TTC549 (cell line): ENCODE data around the gene AOPEP.

Source experiments
- FAIRE-seq: peaks from 2 replicates; lab custom pipeline; 2012; peaks lifted over from hg19 to GRCh38; lab: Jason Lieb, UNC

The AOPEP gene

GRCh38 chr9:94995048-94995693 lies 268.7 kb downstream of the AOPEP start:
- no peak for FAIRE-seq

GRCh38 chr9:94996641-94997040 lies 270.1 kb downstream of the AOPEP start:
- no peak for FAIRE-seq

GRCh38 chr9:94997727-94998126 lies 271.2 kb downstream of the AOPEP start:
- FAIRE-seq, result no peak

GRCh38 chr9:94999832-95000231 lies 273.3 kb downstream of the AOPEP start:
- FAIRE-seq, result no peak

GRCh38 chr9:95000821-95001220 lies 274.3 kb downstream of the AOPEP start:
- no peak for FAIRE-seq

- no peak for FAIRE-seq
Observed at GRCh38 chr9:95001720-95002119, 275.2 kb downstream of the AOPEP start.

GRCh38 chr9:95003689-95004410 lies 277.4 kb downstream of the AOPEP start:
- peak; percentile 7 for FAIRE-seq

- FAIRE-seq, result no peak
Observed at GRCh38 chr9:95004411-95005277, 278.1 kb downstream of the AOPEP start.

- no peak for FAIRE-seq
Observed at GRCh38 chr9:95005278-95006143, 279.0 kb downstream of the AOPEP start.

GRCh38 chr9:95007226-95007869 lies 280.8 kb downstream of the AOPEP start:
- FAIRE-seq, result no peak

- FAIRE-seq, result no peak
Observed at GRCh38 chr9:95008151-95008771, 281.8 kb downstream of the AOPEP start.

- no peak for FAIRE-seq
Observed at GRCh38 chr9:95009459-95009858, 283.0 kb downstream of the AOPEP start.

- FAIRE-seq, result no peak
Observed at GRCh38 chr9:95010431-95010838, 283.9 kb downstream of the AOPEP start.

- FAIRE-seq, result no peak
Observed at GRCh38 chr9:95012035-95012708, 285.7 kb downstream of the AOPEP start.

GRCh38 chr9:95012902-95013301 lies 286.4 kb downstream of the AOPEP start:
- FAIRE-seq, result no peak

- FAIRE-seq, result no peak
Observed at GRCh38 chr9:95014917-95015316, 288.4 kb downstream of the AOPEP start.

- FAIRE-seq, result no peak
Observed at GRCh38 chr9:95015569-95015968, 289.1 kb downstream of the AOPEP start.

GRCh38 chr9:95017062-95017461 lies 290.6 kb downstream of the AOPEP start:
- FAIRE-seq, result no peak

GRCh38 chr9:95017661-95018060 lies 291.2 kb downstream of the AOPEP start:
- FAIRE-seq, result no peak
